Sciatic nerve (tissue), 2 donors: ENCODE data around the gene STRN3. TPM values are rescaled to one million over a fixed set of nuclear protein-coding genes. Genes with fewer than 3 reads are reported as not detected.
"Not testable (repeated sequence)": the region's sequence is repeated elsewhere in the genome, so short reads cannot be mapped to it uniquely, and the experiment has no call there.

Experiments
- ATAC-seq: fragments of 200-7000 bp; cut with Tn5 transposase; one replicate; pipeline ENCODE4 v1.9.1; 2020; ENCODE audit warnings: mild to moderate bottlenecking, moderate library complexity
- DNase-seq: peaks from one replicate; pipeline ENCODE4 v3.0.0-alpha.2; 2020; ENCODE audit warnings: low spot score
- intact Hi-C: fragments of 100-400 bp; cut with DNase I; formaldehyde crosslinking; loops from one replicate; pipeline ENCODE4 v1.14.2; 2022
- total RNA-seq: library from RNA; stranded (reverse); fragmentation: NEBNext Ultra II Directional; extraction: Animal tissue kit (Norgen Biotek cat#: 25700); gene quantifications from one replicate; pipeline ENCODE4 v1.2.1, GENCODE V29; 2021
- donor health status: DM: no; HTN: no; CAD: no.
- donor health status: DM: no; HTN: no; CAD: no.

STRN3 gene
- total RNA-seq, 1 donor from 2014 or later = 50.1 TPM

- DNase-seq = no peak
- ATAC-seq = no peak
- intact Hi-C loops = no loop called here
Measured at GRCh38 chr14:31009836-31010574, 16.2 kb downstream of the STRN3 start.

- intact Hi-C loops = no loop called here
- DNase-seq = no peak
- ATAC-seq = no peak
Measured at GRCh38 chr14:31006703-31007102, 19.5 kb downstream of the STRN3 start.

GRCh38 chr14:31004007-31004406 lies 22.2 kb downstream of the STRN3 start:
- DNase-seq, ATAC-seq, intact Hi-C loops: not testable (repeated sequence)

- DNase-seq (no peak), ATAC-seq (no peak)
- intact Hi-C loops = no loop called here
Measured at GRCh38 chr14:31003284-31003683, 22.9 kb downstream of the STRN3 start.

GRCh38 chr14:31001339-31001658 lies 24.9 kb downstream of the STRN3 start:
- intact Hi-C loops = no loop called here
- ATAC-seq (no peak), DNase-seq (no peak)

GRCh38 chr14:31000629-31001338 lies 25.4 kb downstream of the STRN3 start:
- intact Hi-C loops = no loop called here
- ATAC-seq = no peak

GRCh38 chr14:30999038-30999773 lies 27.0 kb downstream of the STRN3 start:
- no peak for DNase-seq
- no peak for ATAC-seq
- intact Hi-C loops = no loop called here

More at GRCh38 chr14:31000629-31001338, 25.4 kb downstream of the STRN3 start:
- DNase-seq = no peak

- DNase-seq (no peak), ATAC-seq (no peak)
- intact Hi-C loops = no loop called here
Measured at GRCh38 chr14:30998100-30998706, 28.0 kb downstream of the STRN3 start.

GRCh38 chr14:30996892-30997659 lies 29.1 kb downstream of the STRN3 start:
- DNase-seq (no peak), ATAC-seq (no peak)
- intact Hi-C loops = no loop called here

GRCh38 chr14:30995689-30996088 lies 30.5 kb downstream of the STRN3 start:
- ATAC-seq (no peak), DNase-seq (no peak)
- intact Hi-C loops = no loop called here

- ATAC-seq = peak; percentile 62
- intact Hi-C loops = no loop called here
Measured at GRCh38 chr14:30994681-30995620, 31.2 kb downstream of the STRN3 start.

GRCh38 chr14:30993071-30993470 lies 33.1 kb downstream of the STRN3 start:
- DNase-seq (no peak), ATAC-seq (no peak)
- intact Hi-C loops = no loop called here

More at GRCh38 chr14:30994681-30995620, 31.2 kb downstream of the STRN3 start:
- DNase-seq = no peak

GRCh38 chr14:30991408-30991807 lies 34.8 kb downstream of the STRN3 start:
- intact Hi-C loops = no loop called here
- no peak for ATAC-seq

GRCh38 chr14:30990770-30991169 lies 35.4 kb downstream of the STRN3 start:
- intact Hi-C loops = no loop called here
- no peak for ATAC-seq
- DNase-seq = no peak

More at GRCh38 chr14:30991408-30991807, 34.8 kb downstream of the STRN3 start:
- no peak for DNase-seq

GRCh38 chr14:30988509-30988908 lies 37.7 kb downstream of the STRN3 start:
- intact Hi-C loops = no loop called here
- no peak for ATAC-seq
- no peak for DNase-seq

- intact Hi-C loops = no loop called here
- no peak for DNase-seq
- no peak for ATAC-seq
Measured at GRCh38 chr14:30985796-30986195, 40.4 kb downstream of the STRN3 start.

GRCh38 chr14:30983858-30984257 lies 42.3 kb downstream of the STRN3 start:
- intact Hi-C loops = no loop called here
- DNase-seq (no peak), ATAC-seq (no peak)

- intact Hi-C loops = no loop called here
- ATAC-seq (no peak), DNase-seq (no peak)
Measured at GRCh38 chr14:30982533-30982932, 43.6 kb downstream of the STRN3 start.
